HepG2 (cell line): Measurements from ENCODE around the gene RNF208. TPM values are rescaled to one million over a fixed set of nuclear protein-coding genes. Genes with fewer than 3 reads are reported as not detected.
A peak's percentile ranks its signal among the peaks of the same experiment; 100 is the strongest.

Experiments used
- ARID4A ChIP-seq: sonication (generic); formaldehyde crosslinking; IDR thresholded peaks from 2 replicates; pipeline ENCODE4 v1.5.0; 2020; ENCODE audit warnings: mild to moderate bottlenecking, missing genetic modification reagents, borderline replicate concordance
- ELF1 ChIP-seq: sonication (generic); formaldehyde crosslinking; IDR thresholded peaks from 2 replicates; pipeline ENCODE4 v1.4.0; 2020; ENCODE audit warnings: missing genetic modification reagents
- IKZF4 ChIP-seq: sonication (generic); formaldehyde crosslinking; IDR thresholded peaks from 2 replicates; pipeline ENCODE4 v1.5.1; 2020; ENCODE audit warnings: borderline replicate concordance, mild to moderate bottlenecking, low read depth, missing genetic modification reagents; ENCODE audit errors: not compliant biosample characterization
- IRF2 ChIP-seq: IDR thresholded peaks from 2 replicates; pipeline ENCODE4 v1.6.1; 2018; ENCODE audit warnings: missing genetic modification reagents, missing compliant biosample characterization
- IRX3 ChIP-seq: sonication (generic); formaldehyde crosslinking; IDR thresholded peaks from 2 replicates; pipeline ENCODE4 v1.8.1; 2023; ENCODE audit warnings: mild to moderate bottlenecking, low read depth, missing genetic modification reagents, borderline replicate concordance
- KDM2A ChIP-seq: sonication (generic); formaldehyde crosslinking; IDR thresholded peaks from 2 replicates; pipeline ENCODE4 v1.4.0; 2020; ENCODE audit warnings: low read depth, missing genetic modification reagents, borderline replicate concordance
- PATZ1 ChIP-seq: sonication (generic); formaldehyde crosslinking; IDR thresholded peaks from 2 replicates; pipeline ENCODE4 v1.4.0; 2020; ENCODE audit warnings: missing genetic modification reagents
- RBM22 ChIP-seq: fragments of 200-400 bp; formaldehyde crosslinking; optimal IDR thresholded peaks from 2 replicates; pipeline ENCODE3; 2017; ENCODE audit warnings: mild to moderate bottlenecking, low read length, moderate library complexity
- TFE3 ChIP-seq: IDR thresholded peaks from 2 replicates; pipeline ENCODE4 v1.6.1; 2016
- ZBED4 ChIP-seq: sonication (generic); formaldehyde crosslinking; IDR thresholded peaks from 2 replicates; pipeline ENCODE4 v1.4.0; 2020; ENCODE audit warnings: missing genetic modification reagents, borderline replicate concordance
- ZFYVE20 ChIP-seq: sonication (generic); formaldehyde crosslinking; IDR thresholded peaks from 2 replicates; pipeline ENCODE4 v1.8.0; 2023; ENCODE audit warnings: low read depth, mild to moderate bottlenecking, moderate library complexity, missing genetic modification reagents, borderline replicate concordance
- ZNF335 ChIP-seq: sonication (generic); formaldehyde crosslinking; IDR thresholded peaks from 2 replicates; pipeline ENCODE4 v1.4.0; 2020; ENCODE audit warnings: missing genetic modification reagents
- ZNF784 ChIP-seq: sonication (generic); formaldehyde crosslinking; IDR thresholded peaks from 2 replicates; pipeline ENCODE4 v1.5.1; 2020; ENCODE audit warnings: missing genetic modification reagents, mild to moderate bottlenecking, borderline replicate concordance
- ZNF790 ChIP-seq: sonication (generic); formaldehyde crosslinking; IDR thresholded peaks from 2 replicates; pipeline ENCODE4 v1.8.0; 2022; ENCODE audit warnings: missing genetic modification reagents, mild to moderate bottlenecking, borderline replicate concordance
- polyA plus RNA-seq, 8 experiments: library from polyadenylated mRNA; depleted of rRNA in 3 of 8; stranded (reverse) in 7 of 8; unstranded in 1 of 8; fragments of >200 nt; fragmentation: Illumina TruSeq in 4 of 8; extraction: Trizol in 4 of 8; gene quantifications; 2 replicates each; pipeline versions ENCODE4 v1.2.1 to v1.2.3, GENCODE V29; 2011 to 2016; ENCODE audit warnings: low read depth in 4 of 8, missing spikeins in 1 of 8, mixed read lengths in 1 of 8; ENCODE audit not compliant: insufficient read depth in 1 of 8
- total RNA-seq, 5 experiments: library from RNA; depleted of rRNA; stranded (reverse); fragments of >200 nt; fragmentation: Illumina TruSeq; extraction: Trizol; gene quantifications; 2 replicates each; pipeline ENCODE4 v1.2.3, GENCODE V29; 2016; ENCODE audit warnings: low read depth in 1 of 5

RNF208 gene
- total and polyA plus RNA-seq, 2 of the 13 experiments (the other 11 are each of a cell fraction or from before 2014, with no cell fraction given), result 1.6 to 2.1 TPM

GRCh38 chr9:137227054-137227852, 5.2 kb upstream of the RNF208 start, which contains the start of gene RNF224 (continued):
- no peak for TF ChIP-seq ZNF790
- TF ChIP-seq PATZ1 (CRISPR knock-in tag), result peak; percentile 31; the same call in 1 of the 2 replicates
- TF ChIP-seq ZBED4 (CRISPR knock-in tag), result peak; percentile 39; the same call in 1 of the 2 replicates
- 0 out of 2 replicates have a peak, but pooled peaks have one; percentile 22 for TF ChIP-seq ZNF784 (CRISPR knock-in tag)
- no peak for TF ChIP-seq ZFYVE20 (CRISPR knock-in tag)
- no peak for TF ChIP-seq ZNF335
- 0 out of 2 replicates have a peak, but pooled peaks have one; percentile 28 for TF ChIP-seq ELF1 (CRISPR knock-in tag)
- peak; percentile 61 for TF ChIP-seq IKZF4 (CRISPR knock-in tag)
- no peak for TF ChIP-seq IRX3 (CRISPR knock-in tag)
- peak; percentile 57; the same call in 1 of the 2 replicates for TF ChIP-seq IRF2 (CRISPR knock-in tag)
- TF ChIP-seq TFE3 (CRISPR knock-in tag), result 0 out of 2 replicates have a peak, but pooled peaks have one; percentile 15
- TF ChIP-seq KDM2A (CRISPR knock-in tag), result peak; percentile 77; the same call in 1 of the 2 replicates
- peak; percentile 47 for TF ChIP-seq RBM22
- TF ChIP-seq ARID4A, result peak; percentile 29; the same call in 1 of the 2 replicates
